SW480 (cell line): ENCODE results near the gene SP8.

ENCODE experiments used
- DNase-seq: peaks from one replicate; pipeline ENCODE4 v3.0.0-alpha.2; 2016; ENCODE audit warnings: low spot score

SP8 gene

GRCh38 chr7:20749906-20750305, 36.8 kb downstream of the SP8 start:
- no peak for DNase-seq

- DNase-seq: no peak
These were observed 37.8 kb downstream of the SP8 start for GRCh38 chr7:20748853-20749252.

GRCh38 chr7:20747001-20747400, 39.7 kb downstream of the SP8 start:
- no peak for DNase-seq

GRCh38 chr7:20745702-20746101, 41.0 kb downstream of the SP8 start:
- DNase-seq: no peak

DNA sequence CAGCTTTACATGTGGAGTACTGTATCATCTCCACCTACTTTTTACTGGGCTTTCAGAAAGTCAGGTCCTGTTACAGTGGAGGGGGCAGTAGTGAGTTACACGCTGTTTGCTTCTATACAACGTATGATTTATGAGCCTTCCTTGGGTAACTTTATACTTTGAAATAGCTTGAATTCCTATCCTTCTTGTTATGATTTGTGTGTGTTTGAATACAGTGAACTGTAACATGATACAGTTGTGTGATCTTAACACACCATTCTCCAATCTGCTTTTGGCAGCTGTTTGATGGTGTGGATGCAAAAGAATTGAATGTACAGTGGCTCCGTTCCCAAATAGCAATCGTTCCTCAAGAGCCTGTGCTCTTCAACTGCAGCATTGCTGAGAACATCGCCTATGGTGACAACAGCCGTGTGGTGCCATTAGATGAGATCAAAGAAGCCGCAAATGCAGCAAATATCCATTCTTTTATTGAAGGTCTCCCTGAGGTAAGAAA, 41.7 kb downstream of the SP8 start:
- peak; percentile 75 for DNase-seq

DNA sequence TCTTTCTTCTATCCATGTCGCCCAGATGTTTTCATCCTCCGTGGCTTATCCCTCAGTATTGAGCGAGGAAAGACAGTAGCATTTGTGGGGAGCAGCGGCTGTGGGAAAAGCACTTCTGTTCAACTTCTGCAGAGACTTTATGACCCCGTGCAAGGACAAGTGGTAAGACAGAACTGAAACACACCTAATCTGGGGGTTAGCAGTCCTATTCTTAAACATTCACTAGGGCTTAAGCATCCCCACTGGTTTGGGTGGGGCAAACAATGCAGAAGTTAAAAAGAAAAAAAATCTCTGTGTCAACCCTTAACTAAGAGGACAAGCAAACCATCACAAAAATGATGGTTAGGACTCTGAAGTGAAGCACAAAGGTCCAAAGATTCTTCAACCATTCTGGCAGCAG, 43.8 kb downstream of the SP8 start:
- DNase-seq: no peak

DNA sequence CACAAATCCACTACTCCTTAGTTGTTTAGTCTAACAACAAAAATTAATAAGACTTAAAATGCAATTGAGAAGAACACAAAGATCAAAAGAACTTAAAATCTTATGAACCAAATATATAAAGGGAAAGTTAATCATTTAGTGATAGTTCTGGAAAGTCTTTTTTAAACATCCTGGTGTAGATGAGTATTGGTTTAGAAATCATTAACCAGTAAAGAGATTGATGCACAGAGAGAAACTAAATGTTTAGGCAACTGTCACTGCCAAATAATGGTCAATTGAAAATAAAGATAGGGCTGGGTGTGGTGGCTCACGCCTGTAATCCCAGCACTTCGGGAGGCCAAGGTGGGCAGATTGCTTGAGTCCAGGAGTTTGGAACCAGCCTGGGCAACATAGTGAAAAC, 44.9 kb downstream of the SP8 start:
- DNase-seq: no peak

DNA sequence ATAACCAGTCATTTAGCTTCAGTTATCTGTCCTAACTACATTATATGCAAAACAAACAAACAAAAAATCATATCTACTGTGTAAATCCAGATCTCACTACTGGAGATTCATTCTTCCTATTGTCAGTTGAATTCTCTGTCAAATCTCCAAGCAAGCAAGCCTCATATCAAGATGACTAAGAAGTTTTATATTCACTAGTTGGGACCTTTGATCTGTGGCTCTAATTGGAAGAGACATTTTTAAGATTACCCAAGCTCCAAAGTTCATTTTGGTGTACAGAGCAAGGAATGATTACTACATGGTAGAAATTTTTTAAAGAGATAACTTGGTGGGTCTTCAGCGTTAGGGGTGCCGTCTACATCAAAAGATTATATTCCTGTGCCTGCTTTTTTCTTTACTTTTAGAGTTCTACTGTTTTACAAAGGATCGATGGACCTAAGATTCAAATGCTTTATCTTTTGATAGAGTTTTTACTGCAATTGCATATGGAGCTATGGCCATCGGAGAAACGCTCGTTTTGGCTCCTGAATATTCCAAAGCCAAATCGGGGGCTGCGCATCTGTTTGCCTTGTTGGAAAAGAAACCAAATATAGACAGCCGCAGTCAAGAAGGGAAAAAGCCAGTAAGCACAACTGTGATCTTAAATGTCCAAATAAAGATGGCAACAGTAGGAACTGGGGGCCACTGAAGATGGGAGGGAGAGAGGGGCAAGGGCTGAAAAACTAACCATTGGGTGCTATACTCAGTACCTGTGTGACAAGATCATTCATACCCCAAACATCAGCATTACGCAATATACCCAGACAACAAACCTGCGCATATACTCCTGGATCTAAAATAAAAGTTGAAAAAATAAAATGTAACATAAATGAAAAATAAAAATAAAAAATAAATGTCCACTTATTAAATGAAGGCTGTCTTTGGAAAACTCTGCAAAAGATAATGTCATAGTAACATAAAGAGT, 47.9 kb downstream of the SP8 start:
- no peak for DNase-seq

GRCh38 chr7:20737840-20738448, 48.7 kb downstream of the SP8 start:
- no peak for DNase-seq

GRCh38 chr7:20735346-20736065, 51.2 kb downstream of the SP8 start:
- DNase-seq: no peak
